HTR-8/SVneo (cell line): Measurements from ENCODE around the gene CORO2B.

ENCODE experiments used
- DNase-seq: peaks from one replicate; pipeline ENCODE4 v3.0.0; 2011; ENCODE audit warnings: low spot score, mixed read lengths; ENCODE audit not compliant: insufficient read length
- FAIRE-seq: peaks from 2 replicates; lab custom pipeline; 2011; peaks lifted over from hg19 to GRCh38; lab: Jason Lieb, UNC

Gene CORO2B

GRCh38 chr15:68776477-68777270 lies 197.9 kb downstream of the CORO2B start:
- no peak for FAIRE-seq

More at GRCh38 chr15:68776477-68777270, 197.9 kb downstream of the CORO2B start:
- no peak for DNase-seq
